PC-9 (cell line): Measurements from ENCODE around the gene SLC25A1.

Source experiments
- EZH2 ChIP-seq: fragments of 200-600 bp; sonication (generic); IDR thresholded peaks from 2 replicates; pipeline ENCODE4 v1.8.0; 2017; ENCODE audit warnings: antibody characterized with exemption, low read depth
- TF ChIP-seq, protein P1 (sequence below): fragments of 200-600 bp; sonication (generic); conservative IDR thresholded peaks from 2 replicates; pipeline ENCODE4 v1.6.1; 2017; ENCODE audit warnings: mixed run types, antibody characterized with exemption, mild to moderate bottlenecking, moderate library complexity

DNA sequence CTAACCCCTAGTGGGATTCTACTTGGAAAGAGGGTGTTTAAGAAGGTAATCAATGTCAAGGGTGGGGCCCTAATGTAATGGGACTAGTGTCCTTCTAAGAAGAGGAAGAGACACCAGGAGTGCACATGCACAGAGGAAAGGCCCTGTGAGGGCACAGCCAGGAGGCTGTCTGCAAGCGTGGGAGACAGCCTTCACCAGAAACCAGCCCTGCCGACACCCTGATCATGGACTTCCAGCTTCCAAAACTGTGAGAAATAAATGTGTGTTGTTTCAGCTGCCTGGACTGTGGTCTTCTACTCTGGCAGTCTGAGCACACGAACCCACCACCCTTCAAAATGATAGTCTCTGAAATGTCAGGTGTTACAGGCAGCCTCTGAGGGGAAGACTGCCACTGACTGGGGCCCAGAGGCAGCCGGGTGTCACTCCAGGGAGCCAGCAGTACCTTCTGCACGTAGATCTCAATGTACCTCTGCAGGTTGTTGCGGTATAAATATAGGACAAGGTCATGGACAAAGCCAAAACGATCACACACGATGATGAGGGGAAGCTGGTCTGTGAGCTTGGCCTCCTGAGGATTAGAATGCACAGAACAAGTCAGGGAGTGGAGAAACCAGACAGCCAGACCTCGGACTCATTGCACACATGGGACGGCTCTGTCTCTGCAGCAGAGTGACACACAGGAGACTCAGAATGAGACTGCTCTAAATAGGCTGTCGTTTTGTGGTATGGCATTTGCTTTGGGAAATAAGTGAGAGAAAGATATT, 43.9 kb upstream of the SLC25A1 start:
- TF ChIP-seq, protein P1, sequence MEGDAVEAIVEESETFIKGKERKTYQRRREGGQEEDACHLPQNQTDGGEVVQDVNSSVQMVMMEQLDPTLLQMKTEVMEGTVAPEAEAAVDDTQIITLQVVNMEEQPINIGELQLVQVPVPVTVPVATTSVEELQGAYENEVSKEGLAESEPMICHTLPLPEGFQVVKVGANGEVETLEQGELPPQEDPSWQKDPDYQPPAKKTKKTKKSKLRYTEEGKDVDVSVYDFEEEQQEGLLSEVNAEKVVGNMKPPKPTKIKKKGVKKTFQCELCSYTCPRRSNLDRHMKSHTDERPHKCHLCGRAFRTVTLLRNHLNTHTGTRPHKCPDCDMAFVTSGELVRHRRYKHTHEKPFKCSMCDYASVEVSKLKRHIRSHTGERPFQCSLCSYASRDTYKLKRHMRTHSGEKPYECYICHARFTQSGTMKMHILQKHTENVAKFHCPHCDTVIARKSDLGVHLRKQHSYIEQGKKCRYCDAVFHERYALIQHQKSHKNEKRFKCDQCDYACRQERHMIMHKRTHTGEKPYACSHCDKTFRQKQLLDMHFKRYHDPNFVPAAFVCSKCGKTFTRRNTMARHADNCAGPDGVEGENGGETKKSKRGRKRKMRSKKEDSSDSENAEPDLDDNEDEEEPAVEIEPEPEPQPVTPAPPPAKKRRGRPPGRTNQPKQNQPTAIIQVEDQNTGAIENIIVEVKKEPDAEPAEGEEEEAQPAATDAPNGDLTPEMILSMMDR, result no peak
- TF ChIP-seq EZH2, result no peak
